ENCODE results near the gene PXDN.

DNA sequence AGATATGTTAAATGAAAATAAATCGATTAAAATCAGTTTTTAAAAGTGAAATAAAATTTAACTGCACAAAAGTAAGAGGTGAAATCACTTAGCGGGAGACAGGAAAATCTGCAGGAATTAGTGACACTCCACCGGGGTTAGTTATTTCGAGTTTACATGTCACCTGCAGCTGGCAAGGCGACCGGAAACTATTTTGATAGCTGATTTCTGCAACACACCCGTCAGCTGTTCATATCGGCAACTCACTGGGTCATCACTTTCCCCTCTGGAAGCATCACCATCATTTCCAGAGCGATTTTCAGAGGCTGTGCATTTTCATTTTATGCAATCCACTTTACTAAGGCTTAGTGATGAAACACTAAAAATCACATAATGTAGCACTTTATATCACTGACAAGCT lies 52.9 kb downstream of the PXDN start:
- no peak for TF ChIP-seq EZH2 (IDR thresholded peaks at IDR 0.05; ENCODE audit: borderline replicate concordance, low read length)
- TF ChIP-seq, protein P1, sequence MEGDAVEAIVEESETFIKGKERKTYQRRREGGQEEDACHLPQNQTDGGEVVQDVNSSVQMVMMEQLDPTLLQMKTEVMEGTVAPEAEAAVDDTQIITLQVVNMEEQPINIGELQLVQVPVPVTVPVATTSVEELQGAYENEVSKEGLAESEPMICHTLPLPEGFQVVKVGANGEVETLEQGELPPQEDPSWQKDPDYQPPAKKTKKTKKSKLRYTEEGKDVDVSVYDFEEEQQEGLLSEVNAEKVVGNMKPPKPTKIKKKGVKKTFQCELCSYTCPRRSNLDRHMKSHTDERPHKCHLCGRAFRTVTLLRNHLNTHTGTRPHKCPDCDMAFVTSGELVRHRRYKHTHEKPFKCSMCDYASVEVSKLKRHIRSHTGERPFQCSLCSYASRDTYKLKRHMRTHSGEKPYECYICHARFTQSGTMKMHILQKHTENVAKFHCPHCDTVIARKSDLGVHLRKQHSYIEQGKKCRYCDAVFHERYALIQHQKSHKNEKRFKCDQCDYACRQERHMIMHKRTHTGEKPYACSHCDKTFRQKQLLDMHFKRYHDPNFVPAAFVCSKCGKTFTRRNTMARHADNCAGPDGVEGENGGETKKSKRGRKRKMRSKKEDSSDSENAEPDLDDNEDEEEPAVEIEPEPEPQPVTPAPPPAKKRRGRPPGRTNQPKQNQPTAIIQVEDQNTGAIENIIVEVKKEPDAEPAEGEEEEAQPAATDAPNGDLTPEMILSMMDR (conservative IDR thresholded peaks at IDR 0.05 in 1 of 2, IDR thresholded peaks at IDR 0.05 in 1 of 2; ENCODE audit: extremely low read depth in 1 of 2, insufficient read depth in 1 of 2, low read depth in 1 of 2, low read length in 2 of 2): no peak

Measured in mammary epithelial cell (primary cell).